ENCODE results near the gene STK32C.

STK32C gene

GRCh38 chr10:132181691-132182425 is 125.9 kb downstream of the STK32C start:
- DNase-seq (ENCODE audit: low read depth) = no peak

- DNase-seq (ENCODE audit: low read depth) = no peak
Observed at GRCh38 chr10:132180736-132181135, 127.0 kb downstream of the STK32C start.

DNA sequence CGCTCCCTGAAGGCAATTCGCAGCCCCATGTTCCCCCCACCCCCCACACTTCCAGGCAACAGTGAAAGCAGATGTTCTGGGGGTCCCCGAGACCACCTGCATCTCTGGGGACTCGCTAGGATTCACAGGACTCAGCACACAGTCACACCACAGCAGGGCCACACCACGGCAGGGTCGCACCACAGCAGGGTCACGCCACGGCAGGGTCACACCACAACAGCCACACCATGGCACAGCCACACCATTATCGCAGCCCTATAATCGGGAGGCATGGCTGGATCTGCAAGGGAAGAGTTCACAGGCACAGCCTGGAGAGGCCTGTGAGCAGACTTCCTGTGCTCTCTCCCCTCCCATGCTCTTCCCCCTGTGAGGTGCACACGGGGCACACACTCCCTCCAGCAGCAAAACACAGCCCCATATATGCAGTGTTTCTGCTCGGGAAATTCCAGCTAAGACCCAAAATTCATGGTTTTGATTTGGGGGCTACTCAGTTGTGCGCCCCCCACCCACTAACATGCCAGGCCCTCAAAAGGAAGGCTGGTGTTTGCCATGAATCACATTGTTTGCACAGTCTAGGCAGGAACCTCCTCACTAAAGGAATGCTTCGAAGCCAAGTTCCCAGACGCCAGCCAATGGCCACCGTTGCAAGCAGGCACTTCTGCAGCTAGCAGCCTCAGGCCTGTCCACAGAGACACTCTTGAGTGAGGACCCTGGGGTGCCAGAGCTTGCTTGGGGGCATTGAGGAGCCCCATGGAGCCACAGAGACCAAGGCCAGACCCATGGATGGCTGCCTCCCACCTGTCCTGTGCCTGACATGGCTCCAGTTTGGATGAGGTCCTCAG is 128.0 kb downstream of the STK32C start:
- no peak for DNase-seq (ENCODE audit: low read depth)

DNA sequence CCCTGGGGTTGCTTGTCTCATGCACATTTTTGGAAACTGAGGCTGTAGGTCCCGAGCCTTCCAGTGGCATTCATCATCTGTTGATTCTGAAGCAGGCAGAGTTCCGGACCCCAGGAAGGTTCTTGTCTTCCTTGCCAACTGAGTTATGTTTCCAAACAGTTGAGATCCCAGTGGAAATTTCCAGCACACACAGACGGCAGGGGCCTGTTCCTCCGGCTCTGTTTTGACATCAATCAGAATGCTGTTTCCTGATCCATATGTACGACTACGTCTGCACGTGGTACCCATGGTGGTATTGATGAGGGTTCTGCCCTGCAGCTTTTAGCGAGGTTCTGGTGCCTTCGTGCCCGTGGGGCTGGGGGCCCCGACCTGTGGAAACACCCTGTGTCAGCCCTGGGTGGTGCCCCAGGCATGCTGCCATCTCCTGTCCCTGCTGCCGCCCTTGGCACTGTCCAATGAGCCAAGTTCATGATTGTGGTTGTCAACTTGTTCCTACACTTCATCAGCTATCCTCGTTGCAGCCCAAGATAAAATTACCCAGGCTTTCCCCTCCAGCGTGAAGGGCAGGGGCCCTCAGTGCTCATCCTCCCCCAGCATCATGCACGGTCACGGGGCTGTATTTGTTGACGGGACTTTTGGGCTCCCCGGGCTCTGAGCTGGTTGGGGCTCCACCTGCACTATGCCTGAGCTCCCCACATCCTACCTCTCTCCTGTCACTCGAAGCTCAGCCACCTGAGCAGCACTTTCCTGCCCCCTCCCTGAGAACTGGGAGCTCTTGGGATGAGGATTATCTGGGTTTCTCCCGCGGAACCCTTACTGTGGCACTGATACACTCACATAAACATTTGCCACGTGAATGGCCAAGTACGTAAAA is 128.8 kb downstream of the STK32C start:
- no peak for DNase-seq (ENCODE audit: low read depth)

GRCh38 chr10:132178046-132178445 is 129.7 kb downstream of the STK32C start:
- DNase-seq (ENCODE audit: low read depth) = no peak

- no peak for DNase-seq (ENCODE audit: low read depth)
Observed at GRCh38 chr10:132176623-132177500, 130.9 kb downstream of the STK32C start.

DNA sequence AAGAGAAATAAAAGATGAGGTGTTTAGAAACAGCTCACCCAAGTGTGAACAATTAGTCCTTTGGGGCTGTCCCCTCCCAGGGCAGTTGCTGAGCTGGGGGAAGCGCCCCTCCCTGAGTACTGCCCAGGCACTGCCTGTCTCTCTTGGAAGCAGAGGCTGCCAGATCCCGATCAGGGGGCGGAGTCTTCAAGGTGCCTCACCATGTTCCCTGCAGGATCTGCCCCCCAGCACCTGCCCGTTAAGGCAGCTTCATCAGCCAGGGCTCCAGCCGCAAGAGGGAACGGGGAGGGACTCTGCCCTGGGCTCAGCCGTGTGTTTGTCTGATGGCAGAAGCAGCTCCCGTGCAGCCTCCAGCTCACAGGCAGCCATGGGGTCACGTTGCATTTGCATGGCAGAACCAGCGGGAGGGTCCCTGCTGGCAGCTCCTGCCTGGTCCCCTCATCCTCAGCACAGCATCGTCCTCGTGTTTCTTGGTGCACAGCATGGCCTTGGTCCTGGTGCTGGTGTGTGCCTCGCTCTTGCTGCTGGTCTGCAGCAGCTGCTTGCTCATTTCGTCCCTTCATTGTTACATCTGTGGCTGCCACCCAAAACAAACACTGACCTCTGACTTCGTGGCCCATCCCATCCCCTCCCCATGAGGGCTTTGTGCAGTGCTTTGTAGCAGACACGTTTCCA is 131.7 kb downstream of the STK32C start:
- no peak for DNase-seq (ENCODE audit: low read depth)

DNA sequence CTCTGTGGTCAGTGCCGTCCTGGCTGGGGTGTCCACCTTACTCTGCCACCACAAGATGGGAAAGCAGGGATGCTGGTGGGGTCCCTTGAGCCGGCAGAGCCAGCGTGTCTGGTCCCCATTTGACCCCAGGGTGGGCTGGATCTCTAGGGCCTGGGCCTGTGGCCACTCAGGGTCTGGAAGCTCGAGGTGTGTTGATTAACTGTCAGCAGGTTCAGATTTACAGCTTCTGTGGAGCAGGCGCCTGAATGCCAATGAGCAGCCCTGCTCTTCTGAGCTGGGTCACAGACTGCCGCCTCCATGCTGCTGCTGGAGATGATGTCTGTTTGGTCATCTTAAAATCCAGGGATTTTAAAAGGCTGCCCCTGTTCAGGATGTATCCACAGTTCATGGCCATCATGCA is 132.3 kb downstream of the STK32C start:
- no peak for DNase-seq (ENCODE audit: low read depth)

DNA sequence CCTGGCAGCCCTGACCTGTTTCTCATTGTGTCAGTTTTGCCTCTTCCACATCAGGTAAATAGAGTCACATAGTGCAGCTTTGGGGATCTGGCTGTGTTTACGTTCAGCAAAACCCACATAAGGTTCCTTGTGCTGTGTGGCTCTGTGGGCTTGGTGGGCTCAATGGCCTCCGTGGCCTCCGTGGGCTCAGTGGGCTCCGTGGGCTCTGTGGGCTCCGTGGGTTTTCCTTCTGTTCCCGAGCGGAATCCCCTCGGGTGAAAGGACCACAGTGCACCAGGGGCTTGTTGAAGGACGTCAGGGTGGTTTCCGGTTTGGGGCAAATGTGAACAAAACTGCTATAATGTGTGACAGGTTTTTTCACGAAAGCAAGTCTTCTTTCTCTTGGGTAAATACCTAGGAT is 133.5 kb downstream of the STK32C start:
- no peak for DNase-seq (ENCODE audit: low read depth)

- DNase-seq (ENCODE audit: low read depth) = no peak
Observed at GRCh38 chr10:132173185-132173584, 134.6 kb downstream of the STK32C start.

- no peak for DNase-seq (ENCODE audit: low read depth)
Observed at GRCh38 chr10:132172091-132173066, 135.4 kb downstream of the STK32C start.

DNA sequence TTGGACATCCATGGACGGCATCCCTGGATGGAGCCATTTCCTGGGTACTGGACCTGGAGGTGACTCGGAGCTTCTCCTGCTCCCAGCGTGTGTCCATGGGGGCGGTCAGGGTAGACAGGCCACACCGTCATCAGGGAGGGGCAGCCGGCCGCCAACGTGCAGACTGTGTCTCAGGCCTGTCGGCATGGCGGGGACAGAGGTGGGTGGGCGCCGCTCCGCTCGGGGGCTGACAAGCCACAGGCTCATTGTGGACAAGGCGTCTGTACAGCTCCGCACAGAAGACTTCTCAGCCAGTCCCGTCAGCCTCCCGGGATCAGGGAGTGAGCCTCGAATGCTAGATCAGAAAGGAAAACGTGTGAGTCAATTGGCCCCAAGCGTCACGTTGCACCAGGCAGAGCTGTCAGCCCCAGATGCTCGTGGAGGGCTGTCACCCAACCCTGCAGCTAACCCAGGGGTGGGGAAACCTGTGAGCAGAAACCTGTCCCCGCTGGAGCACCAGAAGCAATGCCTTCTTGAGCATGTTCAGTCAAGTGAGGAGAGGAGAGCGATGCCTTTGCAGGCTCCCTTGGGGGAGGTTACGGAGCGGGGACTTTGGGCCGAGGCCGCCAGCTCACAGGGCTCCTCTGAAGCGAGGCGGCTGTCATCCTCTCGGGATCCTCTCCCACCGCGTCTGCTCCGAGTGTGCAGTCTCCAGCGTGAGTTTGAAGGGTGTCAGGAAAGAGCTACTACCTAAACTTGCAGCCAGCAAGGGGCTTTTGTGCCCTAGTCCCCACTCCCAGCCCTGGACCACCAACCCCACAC is 137.0 kb downstream of the STK32C start:
- no peak for DNase-seq (ENCODE audit: low read depth)

DNA sequence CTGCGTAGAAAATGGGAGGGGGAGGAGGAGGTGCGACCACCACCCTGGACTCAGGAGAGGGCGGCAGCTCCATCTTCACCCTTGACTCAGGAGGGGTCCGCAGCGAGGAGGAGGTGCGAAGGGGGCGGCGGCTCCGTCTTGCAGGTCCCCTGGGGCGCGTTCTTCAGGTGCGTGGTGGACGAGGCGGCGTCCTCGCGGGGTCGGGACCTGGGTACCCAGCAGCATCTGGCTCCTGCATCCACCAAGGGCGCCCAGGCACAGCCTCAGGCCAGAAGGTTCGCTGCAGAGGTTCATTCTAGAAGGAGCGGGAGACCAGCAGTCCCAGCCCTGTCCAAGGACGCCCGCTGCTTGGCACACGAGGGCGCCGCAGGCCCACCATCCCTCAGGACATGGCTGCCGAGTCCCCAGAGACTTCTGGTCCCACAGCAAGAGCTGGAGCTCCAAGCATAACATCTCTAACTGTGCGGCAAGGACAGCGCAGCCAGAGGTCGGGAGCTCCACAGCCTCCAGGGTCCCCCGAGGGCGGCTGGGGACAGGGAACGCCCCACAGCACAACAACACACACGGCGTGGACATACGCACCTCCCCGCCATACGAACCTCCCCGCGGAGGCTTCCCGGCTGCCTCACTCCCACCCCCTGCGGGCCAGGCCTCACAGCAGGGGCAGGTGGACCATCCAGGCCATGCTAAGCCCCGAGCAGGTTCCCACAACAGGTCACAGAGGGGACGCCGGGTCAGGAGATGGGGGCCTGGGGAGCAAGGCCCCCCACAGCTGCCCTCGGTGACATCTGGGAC is 137.8 kb downstream of the STK32C start:
- DNase-seq (ENCODE audit: low read depth) = no peak

- DNase-seq (ENCODE audit: low read depth) = no peak
Observed at GRCh38 chr10:132169031-132169765, 138.6 kb downstream of the STK32C start.

DNA sequence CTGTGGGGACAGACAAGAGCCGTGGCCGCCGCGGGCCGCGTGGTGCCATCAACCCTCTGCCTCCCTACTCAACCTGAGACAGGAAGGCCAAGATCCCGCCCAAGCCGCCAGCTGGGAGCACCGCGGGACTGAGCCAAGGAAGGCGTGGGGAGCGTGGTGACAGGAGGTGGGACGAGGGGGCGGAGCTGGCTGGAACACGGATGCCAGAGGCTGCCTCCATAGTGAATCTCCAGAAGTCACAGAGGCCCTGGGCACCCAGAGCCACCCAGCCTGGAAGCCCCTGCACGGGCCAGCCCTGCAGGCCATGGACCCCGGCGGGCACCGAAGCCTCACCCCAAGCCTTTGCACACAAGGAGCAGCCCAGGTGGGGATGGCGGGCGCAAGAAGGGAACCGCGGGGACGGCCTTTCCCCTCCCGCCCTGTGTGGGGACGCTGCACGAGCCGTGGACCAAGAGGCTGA is 139.1 kb downstream of the STK32C start:
- no peak for DNase-seq (ENCODE audit: low read depth)

- no peak for DNase-seq (ENCODE audit: low read depth)
Observed at GRCh38 chr10:132167976-132168375, 139.8 kb downstream of the STK32C start.

DNA sequence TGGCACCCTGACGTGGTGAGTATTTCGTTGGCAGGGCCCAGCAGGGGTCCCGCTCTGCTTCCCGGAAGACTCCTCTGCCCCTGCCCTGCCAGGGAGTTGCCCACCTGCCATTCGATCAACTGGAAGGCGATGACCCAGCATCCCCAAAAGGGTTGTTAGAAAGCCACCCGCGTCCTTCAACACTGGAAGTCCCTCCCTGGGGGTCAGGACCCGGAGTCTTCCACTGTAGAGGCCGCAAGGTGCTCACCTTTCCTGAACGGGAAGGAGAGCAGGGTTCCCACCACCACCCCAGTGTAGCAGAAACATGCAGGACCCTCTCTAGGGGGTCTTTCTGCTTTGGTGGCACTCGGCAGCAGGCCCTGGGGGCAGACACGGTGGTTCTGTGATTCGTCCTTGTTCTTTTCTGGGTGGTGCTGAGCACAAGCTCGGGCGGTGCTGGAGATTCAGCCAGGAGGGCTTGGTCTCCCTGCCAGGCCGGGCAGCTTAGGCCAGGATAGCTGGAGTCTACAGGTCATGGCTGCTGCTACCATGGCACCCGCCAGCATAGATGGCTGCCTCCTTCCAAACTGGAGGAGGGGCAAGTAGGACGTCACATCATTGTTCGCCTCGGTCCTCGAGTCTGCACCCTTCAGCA is 140.6 kb downstream of the STK32C start:
- DNase-seq (ENCODE audit: low read depth) = no peak

All from activated T-cell treated with anti-CD3 and anti-CD28 coated beads for 1 hour (primary cell).